ENCODE measurements around the gene STARD7. TPM values are rescaled to one million over a fixed set of nuclear protein-coding genes. Genes with fewer than 3 reads are reported as not detected.

The STARD7 gene
- total and polyA plus RNA-seq, 2 donors, result 49.4 to 80.7 TPM

GRCh38 chr2:96201338-96201737 lies 7.3 kb downstream of the STARD7 start:
- DNase-seq (ENCODE audit: extremely low spot score), result no peak
- Histone ChIP-seq H3K36me3 (ENCODE audit: insufficient read depth) (no peaks in the 10 kb centered on the region), H3K27ac (ENCODE audit: low read depth) (no peak overlapping the region), H3K4me3 (ENCODE audit: low read depth, low read length) (no peak overlapping the region), H3K4me1 (ENCODE audit: insufficient read depth) (peaks cover 8% of the 10 kb centered on the region)
- 82% methylated on average over 5 of the region's 5 CpGs for WGBS

GRCh38 chr2:96198921-96199320 lies 9.7 kb downstream of the STARD7 start:
- 89% methylated on average over 2 of the region's 2 CpGs for WGBS
- H3K36me3 ChIP-seq (ENCODE audit: insufficient read depth), result peaks cover 3% of the 10 kb centered on the region
- no peak overlapping the region for H3K27ac ChIP-seq (ENCODE audit: low read depth)
- H3K4me3 ChIP-seq (ENCODE audit: low read depth, low read length), result no peak overlapping the region
- DNase-seq (ENCODE audit: extremely low spot score), result no peak
- peaks cover 3% of the 10 kb centered on the region for H3K4me1 ChIP-seq (ENCODE audit: insufficient read depth)

GRCh38 chr2:96197546-96198255 lies 10.9 kb downstream of the STARD7 start:
- no peak overlapping the region for H3K27ac ChIP-seq (ENCODE audit: low read depth)
- H3K4me3 ChIP-seq (ENCODE audit: low read depth, low read length), result no peak overlapping the region
- WGBS, result 86% methylated on average over 5 of the region's 5 CpGs
- DNase-seq (ENCODE audit: extremely low spot score), result no peak
- H3K36me3 ChIP-seq (ENCODE audit: insufficient read depth), result peaks cover 5% of the 10 kb centered on the region
- H3K4me1 ChIP-seq (ENCODE audit: insufficient read depth), result peaks cover 3% of the 10 kb centered on the region

GRCh38 chr2:96195410-96196066 lies 13.1 kb downstream of the STARD7 start:
- Histone ChIP-seq H3K36me3 (ENCODE audit: insufficient read depth) (peaks cover 8% of the 10 kb centered on the region), H3K4me1 (ENCODE audit: insufficient read depth) (no peaks in the 10 kb centered on the region), H3K4me3 (ENCODE audit: low read depth, low read length) (no peak overlapping the region), H3K27ac (ENCODE audit: low read depth) (no peak overlapping the region)
- 82% methylated on average over 10 of the region's 10 CpGs for WGBS
- no peak for DNase-seq (ENCODE audit: extremely low spot score)

- Histone ChIP-seq H3K4me1 (ENCODE audit: insufficient read depth) (no peaks in the 10 kb centered on the region), H3K27ac (ENCODE audit: low read depth) (no peak overlapping the region), H3K4me3 (ENCODE audit: low read depth, low read length) (no peak overlapping the region), H3K36me3 (ENCODE audit: insufficient read depth) (peaks cover 8% of the 10 kb centered on the region)
- DNase-seq (ENCODE audit: extremely low spot score), result no peak
- 93% methylated on average over 11 of the region's 11 CpGs for WGBS
Measured at GRCh38 chr2:96191937-96192670, 16.5 kb downstream of the STARD7 start.

- DNase-seq (ENCODE audit: extremely low spot score), result no peak
- Histone ChIP-seq H3K36me3 (ENCODE audit: insufficient read depth) (peaks cover 9% of the 10 kb centered on the region), H3K4me1 (ENCODE audit: insufficient read depth) (no peaks in the 10 kb centered on the region), H3K4me3 (ENCODE audit: low read depth, low read length) (no peak overlapping the region), H3K27ac (ENCODE audit: low read depth) (no peak overlapping the region)
- 84% methylated on average over 12 of the region's 12 CpGs for WGBS
Measured at GRCh38 chr2:96188821-96189526, 19.7 kb downstream of the STARD7 start.

GRCh38 chr2:96186562-96186961 lies 22.1 kb downstream of the STARD7 start:
- no peak for DNase-seq (ENCODE audit: extremely low spot score)
- Histone ChIP-seq H3K4me3 (ENCODE audit: low read depth, low read length) (no peak overlapping the region), H3K4me1 (ENCODE audit: insufficient read depth) (no peaks in the 10 kb centered on the region), H3K27ac (ENCODE audit: low read depth) (no peak overlapping the region), H3K36me3 (ENCODE audit: insufficient read depth) (peaks cover 4% of the 10 kb centered on the region)
- 75% methylated on average over 5 of the region's 5 CpGs for WGBS

GRCh38 chr2:96185516-96185915 lies 23.1 kb downstream of the STARD7 start:
- 89% methylated on average over 1 of the region's 1 CpG for WGBS
- Histone ChIP-seq H3K36me3 (ENCODE audit: insufficient read depth) (peaks cover 4% of the 10 kb centered on the region), H3K4me3 (ENCODE audit: low read depth, low read length) (no peak overlapping the region), H3K27ac (ENCODE audit: low read depth) (no peak overlapping the region), H3K4me1 (ENCODE audit: insufficient read depth) (no peaks in the 10 kb centered on the region)
- no peak for DNase-seq (ENCODE audit: extremely low spot score)

- WGBS, result 82% methylated on average over 8 of the region's 8 CpGs
- H3K36me3 ChIP-seq (ENCODE audit: insufficient read depth), result peaks cover 4% of the 10 kb centered on the region
Measured at GRCh38 chr2:96184989-96185388, 23.6 kb downstream of the STARD7 start.

GRCh38 chr2:96184188-96184587 lies 24.4 kb downstream of the STARD7 start:
- H3K36me3 ChIP-seq (ENCODE audit: insufficient read depth), result peaks cover 4% of the 10 kb centered on the region
- H3K4me3 ChIP-seq (ENCODE audit: low read depth, low read length), result no peak overlapping the region
- 87% methylated on average over 8 of the region's 8 CpGs for WGBS
- no peak overlapping the region for H3K27ac ChIP-seq (ENCODE audit: low read depth)
- no peak for DNase-seq (ENCODE audit: extremely low spot score)
- no peaks in the 10 kb centered on the region for H3K4me1 ChIP-seq (ENCODE audit: insufficient read depth)

More at GRCh38 chr2:96184989-96185388, 23.6 kb downstream of the STARD7 start:
- Histone ChIP-seq H3K27ac (ENCODE audit: low read depth) (no peak overlapping the region), H3K4me3 (ENCODE audit: low read depth, low read length) (no peak overlapping the region), H3K4me1 (ENCODE audit: insufficient read depth) (no peaks in the 10 kb centered on the region)
- DNase-seq (ENCODE audit: extremely low spot score), result no peak

- WGBS, result 70% methylated on average over 5 of the region's 5 CpGs
- no peak for DNase-seq (ENCODE audit: extremely low spot score)
Measured at GRCh38 chr2:96181529-96181928, 27.1 kb downstream of the STARD7 start.

GRCh38 chr2:96180521-96180920 lies 28.1 kb downstream of the STARD7 start:
- H3K4me1 ChIP-seq (ENCODE audit: insufficient read depth), result no peaks in the 10 kb centered on the region
- H3K27ac ChIP-seq (ENCODE audit: low read depth), result no peak overlapping the region
- DNase-seq (ENCODE audit: extremely low spot score), result no peak
- peaks cover 4% of the 10 kb centered on the region for H3K36me3 ChIP-seq (ENCODE audit: insufficient read depth)
- H3K4me3 ChIP-seq (ENCODE audit: low read depth, low read length), result no peak overlapping the region

More at GRCh38 chr2:96181529-96181928, 27.1 kb downstream of the STARD7 start:
- Histone ChIP-seq H3K27ac (ENCODE audit: low read depth) (no peak overlapping the region), H3K4me1 (ENCODE audit: insufficient read depth) (no peaks in the 10 kb centered on the region), H3K36me3 (ENCODE audit: insufficient read depth) (peaks cover 4% of the 10 kb centered on the region), H3K4me3 (ENCODE audit: low read depth, low read length) (no peak overlapping the region)

GRCh38 chr2:96180002-96180401 lies 28.6 kb downstream of the STARD7 start:
- H3K36me3 ChIP-seq (ENCODE audit: insufficient read depth), result peaks cover 3% of the 10 kb centered on the region
- no peak overlapping the region for H3K4me3 ChIP-seq (ENCODE audit: low read depth, low read length)
- H3K4me1 ChIP-seq (ENCODE audit: insufficient read depth), result no peaks in the 10 kb centered on the region
- WGBS, result 96% methylated on average over 1 of the region's 1 CpG
- H3K27ac ChIP-seq (ENCODE audit: low read depth), result no peak overlapping the region
- no peak for DNase-seq (ENCODE audit: extremely low spot score)

Measured in urinary bladder (tissue), 4 donors.